ENCODE results near the gene CERS1. TPM values are rescaled to one million over a fixed set of nuclear protein-coding genes. Genes with fewer than 3 reads are reported as not detected.

Gene CERS1
- polyA plus RNA-seq, 2 of the 4 experiments (the other 2 are of a cell fraction), result 1.7 to 3.4 TPM

DNA sequence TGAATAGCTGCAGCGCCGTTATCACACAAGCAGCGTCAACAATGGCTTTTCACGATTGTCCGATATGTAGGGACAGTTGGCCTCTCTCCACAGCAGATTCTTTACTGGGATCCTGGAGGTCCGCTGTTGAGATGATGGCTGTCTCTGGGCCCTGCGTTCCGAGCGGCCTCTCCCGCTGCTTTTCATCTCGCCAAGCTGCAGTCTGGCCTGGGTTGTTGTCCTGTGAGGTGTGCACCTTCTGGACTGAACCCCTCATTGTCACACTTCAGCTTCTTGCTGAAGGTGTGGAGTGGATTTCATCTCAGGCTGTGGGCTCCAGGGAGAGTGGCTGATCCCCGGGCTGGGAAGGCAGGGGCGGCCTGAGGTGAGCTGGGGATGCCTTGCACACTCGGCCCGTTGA, 54.6 kb downstream of the CERS1 start:
- no peaks in the 10 kb centered on the region for H3K4me1 ChIP-seq
- H3K4me2 ChIP-seq, result no peak overlapping the region
- no peak for FAIRE-seq
- 91% methylated on average over 9 of the region's 15 CpGs for WGBS (ENCODE audit: missing lambda C conversion rate)
- TF ChIP-seq SMC3 (IDR thresholded peaks at IDR 0.05) (no peak), ESRRA (IDR thresholded peaks at IDR 0.05; ENCODE audit: borderline replicate concordance, low read length) (no peak), CHD2 (IDR thresholded peaks at IDR 0.05; ENCODE audit: low read length, partially characterized antibody) (no peak), HOXA7 (CRISPR knock-in tag; IDR thresholded peaks at IDR 0.05) (no peak), EHF (CRISPR knock-in tag; IDR thresholded peaks at IDR 0.05) (no peak), HOXB13 (CRISPR knock-in tag; IDR thresholded peaks at IDR 0.05; ENCODE audit: low read depth) (no peak), BHLHE40 (IDR thresholded peaks at IDR 0.05; ENCODE audit: low read depth, low read length) (no peak), GATA3 (IDR thresholded peaks at IDR 0.05; ENCODE audit: borderline replicate concordance) (no peak)
- TF ChIP-seq, protein P1, sequence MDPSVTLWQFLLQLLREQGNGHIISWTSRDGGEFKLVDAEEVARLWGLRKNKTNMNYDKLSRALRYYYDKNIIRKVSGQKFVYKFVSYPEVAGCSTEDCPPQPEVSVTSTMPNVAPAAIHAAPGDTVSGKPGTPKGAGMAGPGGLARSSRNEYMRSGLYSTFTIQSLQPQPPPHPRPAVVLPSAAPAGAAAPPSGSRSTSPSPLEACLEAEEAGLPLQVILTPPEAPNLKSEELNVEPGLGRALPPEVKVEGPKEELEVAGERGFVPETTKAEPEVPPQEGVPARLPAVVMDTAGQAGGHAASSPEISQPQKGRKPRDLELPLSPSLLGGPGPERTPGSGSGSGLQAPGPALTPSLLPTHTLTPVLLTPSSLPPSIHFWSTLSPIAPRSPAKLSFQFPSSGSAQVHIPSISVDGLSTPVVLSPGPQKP (IDR thresholded peaks at IDR 0.05; ENCODE audit: low read depth, low read length), result no peak
- TF ChIP-seq, protein P2, sequence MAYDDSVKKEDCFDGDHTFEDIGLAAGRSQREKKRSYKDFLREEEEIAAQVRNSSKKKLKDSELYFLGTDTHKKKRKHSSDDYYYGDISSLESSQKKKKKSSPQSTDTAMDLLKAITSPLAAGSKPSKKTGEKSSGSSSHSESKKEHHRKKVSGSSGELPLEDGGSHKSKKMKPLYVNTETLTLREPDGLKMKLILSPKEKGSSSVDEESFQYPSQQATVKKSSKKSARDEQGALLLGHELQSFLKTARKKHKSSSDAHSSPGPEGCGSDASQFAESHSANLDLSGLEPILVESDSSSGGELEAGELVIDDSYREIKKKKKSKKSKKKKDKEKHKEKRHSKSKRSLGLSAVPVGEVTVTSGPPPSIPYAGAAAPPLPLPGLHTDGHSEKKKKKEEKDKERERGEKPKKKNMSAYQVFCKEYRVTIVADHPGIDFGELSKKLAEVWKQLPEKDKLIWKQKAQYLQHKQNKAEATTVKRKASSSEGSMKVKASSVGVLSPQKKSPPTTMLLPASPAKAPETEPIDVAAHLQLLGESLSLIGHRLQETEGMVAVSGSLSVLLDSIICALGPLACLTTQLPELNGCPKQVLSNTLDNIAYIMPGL (CRISPR knock-in tag; IDR thresholded peaks at IDR 0.05; ENCODE audit: borderline replicate concordance), result no peak
- TF ChIP-seq, protein P3, sequence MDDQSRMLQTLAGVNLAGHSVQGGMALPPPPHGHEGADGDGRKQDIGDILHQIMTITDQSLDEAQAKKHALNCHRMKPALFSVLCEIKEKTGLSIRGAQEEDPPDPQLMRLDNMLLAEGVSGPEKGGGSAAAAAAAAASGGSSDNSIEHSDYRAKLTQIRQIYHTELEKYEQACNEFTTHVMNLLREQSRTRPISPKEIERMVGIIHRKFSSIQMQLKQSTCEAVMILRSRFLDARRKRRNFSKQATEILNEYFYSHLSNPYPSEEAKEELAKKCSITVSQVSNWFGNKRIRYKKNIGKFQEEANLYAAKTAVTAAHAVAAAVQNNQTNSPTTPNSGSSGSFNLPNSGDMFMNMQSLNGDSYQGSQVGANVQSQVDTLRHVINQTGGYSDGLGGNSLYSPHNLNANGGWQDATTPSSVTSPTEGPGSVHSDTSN (IDR thresholded peaks at IDR 0.05), result no peak
- no peak for ATAC-seq
- ChIA-PET CTCF (interaction anchor here (1.0 to 3.7 kb wide), 3 partner anchors 9 to 252 kb away, joined by 3 to 13 read pairs (median 5); partner anchors contain the start of genes REX1BD and UPF1), POLR2A (interaction anchor here (1.6 kb wide), 1 partner anchor 9 kb away, joined by 5 read pairs; the partner anchor contains the start of gene UPF1)
- H3K9me3 ChIP-seq, result no peaks in the 10 kb centered on the region
- no peak for DNase-seq (ENCODE audit: low read depth in 1 of 2, low spot score in 1 of 2)
- no peak overlapping the region for H3K4me3 ChIP-seq
- no peak overlapping the region for H3K27ac ChIP-seq

DNA sequence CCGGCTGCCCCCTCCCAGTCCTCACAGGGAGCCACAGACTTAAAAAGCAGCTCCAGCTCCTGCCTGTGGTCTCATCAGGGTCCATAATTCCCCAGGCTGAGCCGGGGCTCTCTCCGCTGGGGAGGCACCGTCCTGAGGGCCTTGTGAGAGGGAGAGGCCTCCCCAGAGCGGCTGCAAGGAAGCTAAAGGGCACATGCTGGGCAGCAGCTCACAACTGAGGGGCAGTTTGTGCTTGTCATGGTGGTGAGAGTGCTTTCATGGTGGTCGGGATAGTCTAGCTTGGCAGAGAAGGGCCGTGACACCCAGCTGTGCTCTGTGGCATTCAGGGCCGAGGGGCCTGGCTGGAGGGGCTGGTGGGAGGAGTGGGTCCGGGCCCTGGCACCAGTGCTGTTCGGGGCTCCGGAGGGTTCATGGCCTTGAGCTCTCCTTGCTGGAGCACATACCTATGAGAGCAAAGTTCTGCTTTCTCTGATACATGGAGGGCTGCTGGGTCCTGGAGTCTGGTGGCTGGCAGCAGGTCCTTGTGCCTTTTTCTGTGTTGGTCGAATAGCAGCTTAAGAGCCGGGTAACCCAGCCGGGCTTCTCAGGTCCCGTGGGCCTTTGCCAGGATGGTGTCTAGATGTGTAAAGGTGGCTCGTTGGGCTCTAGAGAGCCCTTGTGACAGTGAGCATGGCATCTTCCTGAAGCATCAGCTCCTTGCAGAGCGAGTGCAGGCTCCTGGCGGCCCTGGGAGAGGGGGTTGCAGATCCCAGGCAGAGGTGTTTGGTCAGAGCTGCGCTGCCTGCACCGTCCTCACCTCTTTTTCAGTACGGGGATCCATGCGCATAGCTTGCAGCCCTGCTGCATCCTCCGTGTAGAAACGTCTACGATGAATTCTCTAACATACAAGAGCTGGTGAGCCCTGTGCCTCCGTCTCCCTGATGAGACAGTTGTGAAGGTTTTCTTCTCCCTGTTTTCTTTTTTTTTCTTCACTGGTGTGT, 55.4 kb downstream of the CERS1 start:
- H3K27ac ChIP-seq, result no peak overlapping the region
- H3K4me3 ChIP-seq, result no peak overlapping the region
- WGBS (ENCODE audit: missing lambda C conversion rate), result 85% methylated on average over 17 of the region's 26 CpGs
- no peak for DNase-seq (ENCODE audit: low read depth in 1 of 2, low spot score in 1 of 2)
- no peak overlapping the region for H3K4me2 ChIP-seq
- no peaks in the 10 kb centered on the region for H3K4me1 ChIP-seq
- no peaks in the 10 kb centered on the region for H3K9me3 ChIP-seq
- POLR2A ChIA-PET, result interaction anchor here (1.6 kb wide), 1 partner anchor 8 kb away, joined by 5 read pairs; the partner anchor contains the start of gene UPF1
- ATAC-seq, result no peak; a peak in 3 of 6 replicates
- CTCF ChIA-PET, result interaction anchor here (0.7 to 3.7 kb wide), 5 partner anchors 8 to 252 kb away, joined by 3 to 13 read pairs (median 3); partner anchors contain the start of genes REX1BD and UPF1
- no peak for FAIRE-seq
- no peak for TF ChIP-seq ZC3H11A (IDR thresholded peaks at IDR 0.05)
- no peak for TF ChIP-seq BHLHE40 (IDR thresholded peaks at IDR 0.05; ENCODE audit: low read depth, low read length)
- TF ChIP-seq ZNF302 (CRISPR knock-in tag; IDR thresholded peaks at IDR 0.05), result no peak
- no peak for TF ChIP-seq POLR2A (IDR thresholded peaks at IDR 0.05; ENCODE audit: low read length)
- TF ChIP-seq, protein P4, sequence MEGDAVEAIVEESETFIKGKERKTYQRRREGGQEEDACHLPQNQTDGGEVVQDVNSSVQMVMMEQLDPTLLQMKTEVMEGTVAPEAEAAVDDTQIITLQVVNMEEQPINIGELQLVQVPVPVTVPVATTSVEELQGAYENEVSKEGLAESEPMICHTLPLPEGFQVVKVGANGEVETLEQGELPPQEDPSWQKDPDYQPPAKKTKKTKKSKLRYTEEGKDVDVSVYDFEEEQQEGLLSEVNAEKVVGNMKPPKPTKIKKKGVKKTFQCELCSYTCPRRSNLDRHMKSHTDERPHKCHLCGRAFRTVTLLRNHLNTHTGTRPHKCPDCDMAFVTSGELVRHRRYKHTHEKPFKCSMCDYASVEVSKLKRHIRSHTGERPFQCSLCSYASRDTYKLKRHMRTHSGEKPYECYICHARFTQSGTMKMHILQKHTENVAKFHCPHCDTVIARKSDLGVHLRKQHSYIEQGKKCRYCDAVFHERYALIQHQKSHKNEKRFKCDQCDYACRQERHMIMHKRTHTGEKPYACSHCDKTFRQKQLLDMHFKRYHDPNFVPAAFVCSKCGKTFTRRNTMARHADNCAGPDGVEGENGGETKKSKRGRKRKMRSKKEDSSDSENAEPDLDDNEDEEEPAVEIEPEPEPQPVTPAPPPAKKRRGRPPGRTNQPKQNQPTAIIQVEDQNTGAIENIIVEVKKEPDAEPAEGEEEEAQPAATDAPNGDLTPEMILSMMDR (IDR thresholded peaks at IDR 0.05), result no peak
- TF ChIP-seq MYC (IDR thresholded peaks at IDR 0.05; ENCODE audit: borderline replicate concordance, low read length), result no peak
- TF ChIP-seq, protein P5, sequence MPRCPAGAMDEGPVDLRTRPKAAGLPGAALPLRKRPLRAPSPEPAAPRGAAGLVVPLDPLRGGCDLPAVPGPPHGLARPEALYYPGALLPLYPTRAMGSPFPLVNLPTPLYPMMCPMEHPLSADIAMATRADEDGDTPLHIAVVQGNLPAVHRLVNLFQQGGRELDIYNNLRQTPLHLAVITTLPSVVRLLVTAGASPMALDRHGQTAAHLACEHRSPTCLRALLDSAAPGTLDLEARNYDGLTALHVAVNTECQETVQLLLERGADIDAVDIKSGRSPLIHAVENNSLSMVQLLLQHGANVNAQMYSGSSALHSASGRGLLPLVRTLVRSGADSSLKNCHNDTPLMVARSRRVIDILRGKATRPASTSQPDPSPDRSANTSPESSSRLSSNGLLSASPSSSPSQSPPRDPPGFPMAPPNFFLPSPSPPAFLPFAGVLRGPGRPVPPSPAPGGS (IDR thresholded peaks at IDR 0.05), result no peak
- TF ChIP-seq EHMT2 (IDR thresholded peaks at IDR 0.05; ENCODE audit: low read depth), result no peak
- TF ChIP-seq NPAS2 (CRISPR knock-in tag; IDR thresholded peaks at IDR 0.05; ENCODE audit: borderline replicate concordance), result no peak
- TF ChIP-seq NR3C1 (IDR thresholded peaks at IDR 0.05), result no peak
- no peak for TF ChIP-seq FOXS1 (CRISPR knock-in tag; IDR thresholded peaks at IDR 0.05)
